HG03558 (cell line): Measurements from ENCODE around the gene PCNX2.
A peak's percentile ranks its signal among the peaks of the same experiment; 100 is the strongest.

Experiments
- ATAC-seq: cut with Tn5 transposase; IDR thresholded peaks from one replicate; pipeline ENCODE4 v1.9.1; 2021; ENCODE audit warnings: moderate number of reproducible peaks; ENCODE audit not compliant: unreplicated experiment; ENCODE audit errors: extremely low read depth

Gene PCNX2

DNA sequence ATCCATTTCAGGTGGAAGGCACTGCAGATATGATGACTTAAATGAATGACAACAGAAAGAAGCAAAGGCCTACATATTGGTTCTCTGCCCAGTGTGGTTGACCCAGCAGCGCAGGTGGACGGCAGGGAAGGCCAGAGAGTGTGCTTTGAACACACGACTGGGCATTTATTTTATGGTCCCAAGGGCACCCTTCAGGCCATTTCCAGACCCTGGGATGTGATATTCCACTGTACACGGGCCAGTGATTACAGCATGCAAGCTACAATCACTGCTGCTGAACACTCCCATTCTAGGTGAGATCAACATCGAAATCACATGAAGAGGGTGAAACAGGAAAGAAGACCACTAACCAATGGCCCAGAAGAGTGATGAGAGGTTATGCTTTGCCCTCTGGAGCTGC lies 33.8 kb downstream of the PCNX2 start:
- no peak for ATAC-seq

DNA sequence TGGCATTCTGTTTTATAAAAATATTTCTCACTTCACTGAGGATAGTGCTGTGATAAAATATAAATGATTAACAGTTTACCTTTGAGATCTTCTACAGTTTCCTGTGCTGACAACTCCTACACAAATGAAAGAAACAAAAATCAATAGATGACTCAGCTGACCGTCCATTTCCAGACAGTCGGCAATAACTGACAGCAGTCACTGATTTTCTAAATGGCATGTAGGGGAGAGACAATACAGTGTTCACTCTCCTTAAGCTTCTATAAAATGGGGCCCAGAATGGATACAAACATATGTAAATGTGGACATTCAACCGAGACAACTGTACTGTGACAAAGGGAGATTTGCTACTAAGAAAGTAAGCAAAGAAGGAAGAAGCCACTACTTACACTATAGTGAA lies 34.3 kb downstream of the PCNX2 start:
- peak; percentile 96 for ATAC-seq

DNA sequence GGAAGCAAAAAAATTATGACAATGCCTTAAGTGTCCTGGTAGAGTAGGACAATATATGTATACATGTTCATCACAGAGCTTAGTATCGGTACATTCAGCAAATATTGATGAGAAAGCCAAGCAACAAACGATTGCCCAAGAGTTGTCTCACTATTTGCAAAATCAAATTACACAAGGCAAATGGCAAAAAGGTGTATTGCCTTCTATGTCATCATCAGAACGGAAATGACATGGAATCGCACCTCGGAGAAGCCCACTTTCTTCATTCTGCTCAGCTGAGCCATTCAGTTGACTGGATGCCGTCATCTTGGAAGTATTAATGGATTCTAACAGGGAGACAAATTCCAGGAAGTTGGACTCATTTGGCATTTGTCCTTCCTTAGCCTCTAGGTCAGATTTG lies 37.7 kb downstream of the PCNX2 start:
- ATAC-seq: no peak

DNA sequence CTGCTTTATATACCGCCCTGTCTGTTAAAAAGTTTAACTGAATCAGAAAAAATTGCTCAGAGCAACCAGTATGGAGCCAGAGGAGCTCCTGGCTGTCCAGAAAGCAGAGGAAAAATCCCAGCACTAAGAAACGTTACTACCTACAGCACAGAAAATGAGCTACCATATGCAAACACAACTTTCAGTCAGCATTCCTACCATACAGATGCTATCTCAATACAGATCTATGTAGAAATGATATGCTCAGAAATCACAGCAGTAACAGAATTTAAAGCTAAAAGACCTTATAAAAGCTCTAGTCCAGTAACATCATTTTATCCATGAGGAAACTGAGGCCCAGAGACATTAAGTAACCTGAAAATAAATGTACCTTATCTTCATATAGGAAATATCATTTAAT lies 38.7 kb downstream of the PCNX2 start:
- ATAC-seq: no peak

DNA sequence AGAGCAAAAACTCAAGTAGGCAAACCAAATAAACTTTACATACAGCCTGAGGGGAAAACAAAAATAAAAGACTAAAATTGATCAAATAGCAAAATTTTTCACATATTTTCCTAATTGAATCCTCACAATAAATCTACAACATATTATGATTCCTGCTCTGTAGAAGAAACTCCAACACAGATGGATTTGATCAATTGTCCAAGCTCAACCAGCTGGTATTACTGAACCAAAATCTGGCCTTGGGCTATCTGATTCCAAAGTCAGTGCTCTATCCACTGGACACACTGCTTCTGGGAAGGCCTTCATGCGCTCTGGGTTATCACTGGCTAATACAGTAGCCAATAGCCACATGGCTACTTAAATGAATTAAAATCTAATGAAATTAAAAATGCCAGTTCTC lies 39.3 kb downstream of the PCNX2 start:
- ATAC-seq: no peak

DNA sequence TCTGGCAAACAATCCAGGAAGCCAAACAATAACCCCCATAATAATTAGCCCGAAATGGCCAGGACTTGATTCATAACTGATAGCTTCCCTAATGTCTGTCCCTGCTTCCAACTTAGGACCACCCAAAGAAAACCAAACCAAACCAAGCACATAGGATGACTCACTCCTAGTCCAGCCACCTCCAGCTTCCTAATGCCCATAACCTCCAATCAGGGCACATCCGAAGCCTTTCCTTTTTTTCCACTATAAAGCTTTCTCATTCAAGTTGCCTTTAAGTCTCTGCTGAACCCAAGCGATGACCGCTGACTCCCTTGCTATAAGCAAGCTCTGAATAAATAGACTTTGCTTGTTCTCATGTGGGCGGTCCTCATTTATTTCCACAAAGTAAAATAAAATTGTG lies 40.4 kb downstream of the PCNX2 start:
- ATAC-seq: no peak

DNA sequence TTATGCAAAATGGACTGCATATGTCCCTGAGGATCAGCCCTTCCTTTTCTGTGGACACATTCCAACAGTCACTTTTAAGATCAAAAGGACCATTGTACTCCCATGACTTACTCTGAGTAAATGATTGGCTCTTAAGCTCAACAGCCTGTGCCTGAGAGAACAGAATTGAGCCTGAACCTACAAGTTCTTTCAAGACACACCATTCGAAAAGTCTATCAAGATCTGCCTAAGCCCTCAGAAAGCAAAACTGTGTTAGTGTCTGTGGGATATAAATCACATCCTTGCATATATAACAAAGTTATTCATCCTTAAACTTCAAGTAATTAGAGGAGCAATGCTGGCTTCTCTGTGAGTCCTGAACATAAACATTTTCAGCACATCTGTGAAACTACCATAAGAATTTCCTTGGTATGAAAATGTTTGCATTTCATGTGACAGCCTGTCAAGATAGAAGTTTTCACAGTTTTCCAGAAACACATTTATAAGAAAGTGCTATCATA lies 41.6 kb downstream of the PCNX2 start:
- ATAC-seq: no peak

DNA sequence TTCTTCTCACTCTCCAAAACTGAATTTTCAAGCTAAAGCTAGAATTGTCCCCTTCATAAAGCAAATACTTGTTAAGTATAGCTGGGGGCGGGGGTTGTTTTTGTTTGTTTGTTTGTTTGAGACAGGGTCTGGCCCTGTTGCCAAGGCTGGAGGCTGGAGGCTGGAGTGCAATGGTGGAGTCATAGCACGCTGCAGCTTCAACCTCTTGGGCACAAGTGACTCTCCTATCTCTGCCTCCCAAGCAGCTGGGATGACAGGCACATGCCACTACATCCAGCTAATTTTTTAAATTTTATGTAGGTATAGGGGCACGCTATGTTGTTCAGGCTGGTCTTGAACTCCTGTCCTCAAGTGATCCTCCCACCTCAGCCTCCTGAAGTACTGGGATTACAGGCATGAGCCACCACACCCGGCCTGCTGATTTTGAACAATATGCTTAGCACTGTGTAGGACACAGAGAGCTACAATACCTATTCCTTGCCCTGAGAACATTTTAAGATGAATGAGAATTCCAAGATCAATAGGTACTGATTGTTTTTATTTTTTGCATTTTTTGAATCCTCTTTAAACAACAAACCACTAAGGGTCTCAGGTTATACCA lies 42.2 kb downstream of the PCNX2 start:
- no peak for ATAC-seq

DNA sequence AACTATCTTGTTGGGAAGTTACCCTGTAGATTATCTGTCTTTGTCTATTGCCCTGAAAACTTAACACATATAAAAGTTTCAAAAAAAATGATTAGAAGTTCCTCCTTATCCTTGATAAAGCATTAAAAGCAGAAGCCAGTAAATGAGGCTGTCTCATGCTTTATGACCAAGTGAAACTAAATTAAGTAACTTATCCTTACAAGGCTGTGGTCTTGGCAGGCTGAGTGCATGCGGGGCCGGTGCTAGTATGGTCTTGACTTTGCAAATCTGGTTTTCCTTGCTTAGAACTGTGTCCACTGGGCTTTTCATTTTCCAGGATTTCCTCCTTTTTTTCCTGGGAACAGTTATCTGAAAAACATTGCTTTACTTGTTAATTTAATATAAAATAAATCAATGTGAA lies 43.1 kb downstream of the PCNX2 start:
- ATAC-seq: no peak

DNA sequence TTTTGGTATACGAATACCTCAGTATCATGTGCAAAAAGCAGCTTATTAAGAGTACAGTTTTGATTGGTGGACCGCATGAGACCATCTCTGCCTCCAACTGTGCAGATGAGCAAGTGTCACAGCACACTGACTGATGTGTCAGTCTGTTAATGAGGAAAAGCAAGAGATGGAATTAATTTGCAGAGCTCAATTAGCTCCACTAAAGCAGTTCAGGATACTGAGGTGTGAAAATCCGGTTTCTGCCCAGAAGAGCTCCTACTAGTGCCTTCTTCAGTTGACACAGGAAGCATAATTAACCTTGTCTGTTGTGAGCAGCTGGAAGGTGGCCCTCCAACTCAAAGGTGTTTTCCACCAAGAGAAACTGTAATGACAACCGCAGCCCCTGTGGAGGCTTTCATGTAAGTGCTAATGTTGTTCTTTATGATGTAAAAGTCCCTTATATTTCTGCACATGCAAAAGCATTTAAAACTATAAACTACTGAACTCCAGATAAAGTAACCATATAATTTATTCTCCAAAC lies 44.3 kb downstream of the PCNX2 start:
- no peak for ATAC-seq

DNA sequence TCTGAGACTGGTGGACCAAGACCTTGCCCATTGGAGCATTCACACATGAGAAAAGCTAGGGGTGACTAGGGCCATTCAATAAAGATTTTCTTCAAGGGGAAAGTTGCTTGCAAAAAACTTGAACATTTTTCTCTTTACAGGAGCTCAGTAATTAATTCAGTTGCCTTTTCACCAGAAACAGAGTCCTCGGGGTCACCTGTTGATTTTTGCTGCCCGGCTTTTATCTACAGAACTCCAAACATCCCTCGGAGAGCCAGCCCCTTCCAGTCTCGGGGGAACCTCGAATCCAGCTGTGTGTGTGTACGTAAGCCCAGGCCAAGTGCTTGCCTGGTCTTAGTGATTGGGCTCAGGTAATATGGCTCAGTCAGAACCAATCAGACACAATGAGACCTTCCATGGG lies 47.5 kb downstream of the PCNX2 start:
- ATAC-seq: no peak

DNA sequence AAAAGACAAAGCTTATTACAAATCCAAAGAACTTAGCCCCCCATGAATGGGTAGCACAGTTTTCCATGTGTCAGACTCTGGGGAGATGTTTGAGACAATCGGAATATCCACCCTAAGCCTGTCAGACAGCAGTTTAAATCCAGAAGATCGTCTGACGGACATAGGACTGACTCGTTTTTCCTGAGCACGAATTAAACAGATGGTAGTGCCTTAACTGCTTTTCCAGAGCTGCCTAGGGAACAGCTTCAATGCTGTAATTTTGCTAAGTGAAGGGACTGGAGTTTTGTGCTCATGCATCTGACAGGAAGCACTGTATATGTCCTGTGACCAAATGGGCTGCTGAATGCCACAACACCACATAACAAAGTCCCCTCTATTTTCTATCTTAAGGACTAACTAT lies 48.6 kb downstream of the PCNX2 start:
- ATAC-seq: no peak

DNA sequence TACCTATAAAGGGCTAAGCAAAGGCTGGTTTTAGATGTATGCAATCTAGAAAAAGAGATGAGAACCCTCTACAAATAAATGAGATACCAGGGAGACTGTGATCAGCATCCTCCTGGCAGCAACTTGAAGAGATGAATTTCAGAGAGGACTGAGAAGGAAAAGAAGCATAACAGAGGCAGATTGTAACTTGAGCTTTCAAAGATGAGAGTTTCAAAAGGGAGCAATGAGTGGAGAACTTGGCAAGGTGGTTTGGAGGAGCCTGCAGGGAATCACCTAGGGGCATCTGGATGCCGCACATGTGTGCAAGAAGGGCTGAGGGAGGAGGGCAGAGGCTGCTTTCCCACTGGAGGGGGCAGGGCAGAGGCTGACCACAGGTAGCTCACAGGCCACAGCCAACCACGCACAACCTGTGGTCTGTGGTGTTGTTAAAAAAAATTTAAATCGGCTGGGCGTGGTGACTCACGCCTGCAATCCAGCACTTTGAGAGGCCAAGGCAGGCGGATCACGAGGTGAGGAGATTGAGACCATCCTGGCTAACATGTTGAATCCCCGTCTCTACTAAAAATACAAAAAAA lies 50.2 kb downstream of the PCNX2 start:
- ATAC-seq: no peak

DNA sequence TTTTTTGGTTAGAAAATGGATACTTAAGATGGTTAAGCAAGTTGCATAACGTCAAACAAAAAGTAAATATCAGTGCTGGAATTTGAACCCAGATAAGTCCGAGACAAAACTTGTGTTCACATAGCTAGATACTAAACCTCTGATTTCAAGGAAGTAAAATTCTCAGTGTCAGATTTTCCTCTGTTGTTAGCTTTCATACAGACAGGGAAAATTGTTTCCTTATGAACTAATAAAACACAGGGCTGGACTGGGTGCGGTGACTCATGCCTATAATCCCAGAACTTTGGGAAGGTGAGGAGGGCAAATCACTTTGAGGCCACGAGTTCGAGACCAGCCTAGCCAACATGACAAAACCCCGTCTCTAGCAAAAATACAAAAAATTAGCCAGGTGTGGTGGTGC lies 51.3 kb downstream of the PCNX2 start:
- no peak for ATAC-seq

DNA sequence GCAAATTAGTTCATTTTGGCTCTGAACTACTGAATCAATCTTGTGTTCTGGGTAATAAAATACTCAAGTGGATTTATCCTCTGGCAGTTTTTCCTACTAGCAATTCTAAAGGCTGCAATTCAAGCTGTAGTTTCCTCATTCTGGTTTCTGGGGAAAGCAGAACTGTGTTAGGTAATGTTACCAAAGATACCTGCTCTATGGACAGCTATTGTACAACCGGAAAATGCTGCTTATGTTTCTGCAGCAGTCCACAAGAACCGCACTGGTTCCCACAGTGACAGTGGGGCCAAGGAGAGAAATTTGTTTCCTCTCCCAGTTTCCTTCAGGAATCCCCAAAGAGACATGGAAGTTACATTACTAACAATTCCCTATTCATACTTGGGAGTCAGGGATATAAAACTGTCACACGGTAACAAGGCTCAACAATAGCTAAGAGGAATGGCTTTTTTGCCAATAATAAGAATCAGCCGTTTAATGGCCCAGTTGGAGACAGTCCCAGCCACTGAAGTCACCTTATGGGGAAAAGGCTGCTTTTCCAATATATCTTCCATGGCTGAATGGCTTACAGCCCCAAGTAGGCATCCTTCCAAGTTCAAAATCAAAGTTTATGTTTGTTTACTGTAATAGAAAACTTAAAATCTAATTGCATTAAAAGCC lies 52.6 kb downstream of the PCNX2 start:
- ATAC-seq: no peak

DNA sequence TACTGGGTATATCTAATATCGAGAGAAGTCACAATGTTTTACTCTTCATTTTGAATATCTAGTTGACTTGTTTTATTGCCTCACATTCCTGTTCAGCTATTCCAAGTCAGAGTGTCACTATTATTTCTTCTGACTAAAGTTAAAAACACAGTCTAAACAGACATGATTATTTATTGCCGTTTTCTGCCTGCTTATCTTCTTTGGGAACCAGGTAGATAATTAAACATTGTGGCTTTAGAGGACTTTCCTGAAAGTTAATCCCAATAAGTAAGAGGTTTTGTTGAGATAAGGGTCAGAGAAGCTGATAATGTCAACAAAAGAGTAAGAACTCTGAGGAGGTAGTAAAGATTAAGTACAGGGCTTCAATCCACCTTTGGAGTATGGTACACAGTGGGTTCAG lies 53.8 kb downstream of the PCNX2 start:
- ATAC-seq: no peak

DNA sequence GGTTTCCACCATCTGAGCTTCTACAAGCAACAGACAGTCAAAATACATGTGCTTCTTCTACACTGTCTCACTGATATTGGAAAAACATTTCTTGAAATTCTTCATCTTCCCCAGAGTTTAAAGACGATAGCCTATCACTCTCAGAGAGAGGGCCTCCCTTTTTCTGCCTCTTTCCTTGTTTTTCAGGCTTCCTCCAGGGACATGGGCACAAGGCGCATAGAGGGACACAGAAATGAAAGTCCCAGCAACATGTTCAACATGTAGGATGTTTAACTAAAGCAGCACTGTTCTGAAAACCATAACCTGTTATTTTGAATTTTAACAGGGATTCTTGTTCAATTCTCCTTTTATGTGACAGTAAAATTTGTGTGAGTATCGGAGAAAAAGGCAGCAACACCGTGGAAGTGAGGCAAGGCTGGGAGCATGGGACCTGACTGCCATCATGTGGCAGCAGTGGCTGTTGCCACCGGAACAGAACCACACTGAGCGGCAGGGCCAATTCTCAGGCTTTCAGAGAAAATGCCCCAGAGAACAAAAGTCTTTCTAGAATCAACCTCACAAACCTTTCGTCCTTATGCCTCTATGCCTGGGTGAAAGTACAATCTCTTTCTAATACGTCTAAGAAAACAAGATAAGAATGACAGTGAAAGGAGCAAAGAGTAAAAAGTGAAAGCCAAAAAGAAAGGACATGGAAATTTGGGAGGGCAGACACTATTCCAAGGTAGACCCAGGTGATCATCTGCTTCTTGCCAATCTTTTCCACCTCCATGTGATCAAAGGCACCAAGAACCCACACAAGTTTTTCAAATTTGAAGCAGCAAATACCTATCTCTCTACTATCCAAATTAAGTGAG lies 54.5 kb downstream of the PCNX2 start:
- ATAC-seq: no peak

DNA sequence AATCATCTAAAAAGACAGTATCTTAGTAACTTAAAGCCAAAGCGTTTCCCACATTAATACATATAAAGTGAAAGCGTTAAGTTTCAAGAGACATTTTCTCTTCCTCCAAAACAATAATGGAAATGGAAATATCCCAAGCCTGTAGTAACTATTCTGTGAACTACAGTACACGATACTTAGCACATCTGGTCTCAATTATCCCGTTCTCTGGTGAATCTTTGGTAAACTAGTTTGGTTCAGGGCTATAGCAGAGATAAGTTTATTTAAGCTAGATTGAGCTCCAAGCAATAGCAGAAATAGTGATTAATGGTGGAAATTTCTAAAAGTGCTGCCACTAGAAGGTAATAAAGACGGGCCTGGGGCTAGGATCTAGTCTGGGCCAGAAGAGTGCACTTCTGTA lies 55.2 kb downstream of the PCNX2 start:
- ATAC-seq: no peak

DNA sequence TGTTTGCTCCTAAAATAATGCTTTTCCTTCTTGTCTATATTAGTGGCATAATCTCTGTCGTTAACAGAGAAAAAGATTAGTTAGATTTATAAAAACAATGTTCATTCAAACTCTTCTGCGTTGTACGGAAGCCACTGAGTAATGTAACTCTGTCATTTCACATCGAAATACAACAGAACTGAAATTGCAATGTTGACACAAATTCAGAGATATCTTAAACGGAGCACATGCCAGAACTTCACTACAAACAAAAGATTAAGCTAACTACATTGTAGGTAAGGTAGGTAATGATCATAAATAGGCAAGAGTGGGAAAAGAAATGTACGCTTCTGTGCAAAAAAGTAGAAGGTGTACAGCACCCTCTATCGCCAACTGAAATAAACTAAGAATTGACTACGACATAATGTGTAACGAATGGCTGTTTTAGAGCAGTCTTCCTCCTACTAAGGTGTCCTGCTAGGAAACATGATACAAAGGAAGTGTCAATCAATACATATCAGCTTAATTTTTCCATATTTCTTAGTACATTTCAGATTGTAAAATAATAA lies 56.6 kb downstream of the PCNX2 start:
- ATAC-seq: no peak

DNA sequence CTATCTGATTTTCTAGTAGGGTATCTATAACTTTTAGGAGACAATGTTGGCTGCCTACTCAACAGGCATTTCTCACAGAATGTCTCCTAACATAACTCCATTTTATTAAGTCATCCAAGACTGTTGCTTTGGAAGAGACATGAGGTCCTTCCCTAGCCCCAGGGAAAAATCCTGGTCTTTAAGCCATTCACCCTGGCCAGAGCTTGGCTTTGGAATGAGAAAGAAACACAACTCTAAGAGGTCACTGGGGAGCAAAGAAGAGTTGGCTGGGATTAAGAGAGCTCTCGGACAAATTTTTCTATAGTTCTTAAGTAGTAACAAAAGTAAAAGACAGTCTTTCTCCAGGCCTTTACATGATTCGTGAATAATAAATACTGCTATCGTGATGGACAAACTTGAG lies 57.9 kb downstream of the PCNX2 start:
- ATAC-seq: no peak
